ENCODE results near the gene PDZK1IP1.
"Not testable (repeated sequence)": the region's sequence is repeated elsewhere in the genome, so short reads cannot be mapped to it uniquely, and the experiment has no call there.

Gene PDZK1IP1

GRCh38 chr1:47196622-47197021 is 6.8 kb upstream of the PDZK1IP1 start:
- no peak for DNase-seq (ENCODE audit: low read depth)

- not testable (repeated sequence) for DNase-seq (ENCODE audit: low read depth)
Observed at GRCh38 chr1:47195981-47196380, 6.1 kb upstream of the PDZK1IP1 start.

GRCh38 chr1:47194311-47194710 is 4.5 kb upstream of the PDZK1IP1 start:
- DNase-seq (ENCODE audit: low read depth): no peak

DNA sequence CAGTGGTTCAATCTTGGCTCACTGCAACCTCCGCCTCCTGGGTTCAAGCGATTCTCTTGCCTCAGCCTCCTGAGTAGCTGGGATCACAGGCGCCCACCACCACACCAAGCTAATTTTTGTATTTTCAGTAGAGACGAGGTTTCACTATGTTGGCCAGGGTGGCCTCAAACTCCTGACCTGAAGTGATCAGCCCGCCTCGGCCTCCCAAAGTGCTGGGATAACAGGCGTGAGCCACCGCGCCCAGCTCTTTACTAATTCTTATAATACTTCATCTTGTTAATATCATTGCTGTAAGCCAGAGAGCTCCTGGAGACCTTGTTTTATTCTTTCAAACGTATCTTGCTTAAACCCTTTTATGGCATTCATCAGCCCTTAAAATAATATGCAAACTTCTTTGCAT is 3.7 kb upstream of the PDZK1IP1 start:
- not testable (repeated sequence) for DNase-seq (ENCODE audit: low read depth)

DNA sequence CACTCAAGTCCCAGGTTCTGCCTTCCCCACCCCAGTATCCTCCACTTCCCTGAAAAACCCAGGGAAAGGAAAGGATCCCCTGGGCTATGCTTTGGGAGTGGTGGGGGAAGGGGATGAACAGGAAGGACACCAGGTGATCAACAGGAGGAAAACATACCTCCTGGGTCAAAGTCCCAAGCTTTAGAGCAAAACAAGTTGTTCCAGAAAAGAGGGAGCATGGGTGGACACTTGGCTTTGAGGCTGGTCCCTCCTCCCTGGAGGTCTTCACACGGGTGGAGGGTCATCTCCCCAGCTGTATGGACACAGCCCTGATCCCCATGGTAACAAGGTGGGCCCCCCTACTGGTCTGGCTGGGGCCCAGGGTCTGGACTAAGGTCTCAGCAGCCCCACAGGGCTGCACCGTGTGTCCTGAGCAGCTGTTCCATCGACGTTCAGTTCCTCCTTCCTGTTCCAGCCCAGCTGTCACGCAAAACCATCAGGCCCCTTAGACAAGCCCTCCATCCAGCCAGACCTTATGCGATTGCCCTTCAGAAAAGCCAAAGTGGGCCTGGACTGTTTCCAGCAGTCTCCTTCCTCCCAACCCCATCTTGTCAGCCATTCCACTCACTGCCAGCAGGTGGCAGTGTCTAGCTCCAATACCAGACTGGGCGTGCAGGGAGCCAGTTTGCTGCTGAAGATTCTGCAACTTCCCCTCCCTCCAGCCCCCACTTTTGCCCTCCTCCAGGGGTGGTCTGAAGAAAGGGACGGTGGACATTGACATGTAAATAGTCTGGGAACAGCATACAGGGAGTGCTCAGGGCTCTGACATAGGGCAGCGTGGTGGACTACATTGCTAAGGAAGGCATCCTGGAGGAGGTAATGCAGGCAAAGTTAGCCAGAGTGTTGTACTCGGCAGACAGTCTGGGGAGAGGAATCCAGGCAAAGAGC is 2.9 kb upstream of the PDZK1IP1 start:
- DNase-seq (ENCODE audit: low read depth): peak; percentile 37

GRCh38 chr1:47191940-47192457 is 2.2 kb upstream of the PDZK1IP1 start:
- no peak for DNase-seq (ENCODE audit: low read depth)

DNA sequence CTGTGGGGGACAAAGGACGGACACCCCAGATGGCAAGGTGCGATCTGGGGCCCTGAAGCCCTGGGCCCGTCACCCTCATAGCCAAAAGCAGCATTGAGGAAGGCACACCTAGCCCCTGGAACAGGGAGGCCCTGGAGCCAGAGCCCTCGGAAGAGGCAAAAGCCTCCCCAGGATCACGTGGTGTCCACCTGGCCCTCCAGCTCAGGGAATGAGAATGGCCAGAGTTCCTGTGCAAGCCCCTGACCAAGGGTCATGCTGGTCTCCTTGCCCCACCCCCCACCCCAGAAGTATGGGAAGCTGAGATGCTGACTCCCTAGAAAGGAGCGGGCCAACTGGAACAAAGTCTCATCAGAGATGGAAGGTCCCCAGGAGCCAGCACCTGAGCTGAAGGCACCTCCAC is 1.0 kb upstream of the PDZK1IP1 start:
- DNase-seq (ENCODE audit: low read depth): no peak

- DNase-seq (ENCODE audit: low read depth): no peak
Observed at GRCh38 chr1:47190509-47190855, 646 bp upstream of the PDZK1IP1 start.

DNA sequence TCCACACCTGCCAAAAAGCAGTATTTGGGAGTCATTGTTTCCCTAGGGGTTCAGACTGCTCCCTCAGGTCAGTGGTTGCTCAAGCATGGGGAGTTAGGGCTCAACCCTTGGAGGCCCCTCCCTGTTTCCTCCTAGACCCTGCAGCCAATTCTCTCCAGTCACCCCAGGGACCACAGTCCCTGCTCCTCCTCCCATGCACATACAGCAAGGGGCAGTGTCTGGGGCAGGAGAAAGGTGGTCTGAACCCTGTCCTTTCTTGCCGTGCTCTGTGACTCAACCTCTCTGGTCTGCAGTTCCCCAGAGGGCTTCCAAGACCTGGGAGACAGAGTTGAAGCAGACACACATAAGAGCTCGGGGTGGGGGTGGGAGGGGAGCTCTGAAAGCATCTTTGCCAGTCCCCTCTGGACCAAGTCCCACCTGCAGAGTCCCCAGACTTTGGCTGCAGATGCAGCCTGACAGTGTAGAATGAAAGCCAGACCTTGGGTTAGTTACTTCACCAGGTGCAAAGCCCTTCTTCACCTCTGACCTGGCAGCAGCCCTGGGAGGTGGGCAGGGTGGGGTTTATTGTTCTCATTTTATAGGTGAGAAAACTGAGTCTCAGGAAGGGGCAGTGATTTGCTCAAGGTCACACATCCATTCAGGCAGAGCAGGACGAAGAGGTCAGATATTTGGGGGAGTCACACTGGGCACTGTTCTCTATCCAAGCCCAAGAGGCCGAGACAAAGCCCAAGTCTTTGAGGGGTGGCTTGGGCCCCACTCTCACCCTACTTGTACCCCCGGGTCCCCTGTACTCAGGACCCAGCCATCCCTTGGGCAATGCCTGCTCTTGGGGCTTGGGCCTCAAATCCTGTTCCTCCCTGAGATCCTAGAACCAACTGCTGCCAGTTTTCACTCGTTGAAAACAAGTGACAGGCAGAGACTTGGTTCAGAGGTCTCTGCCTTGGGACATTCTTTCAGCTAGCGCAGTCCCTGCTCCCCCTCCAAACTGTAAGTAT is 748 bp downstream of the PDZK1IP1 start:
- DNase-seq (ENCODE audit: low read depth): no peak

DNA sequence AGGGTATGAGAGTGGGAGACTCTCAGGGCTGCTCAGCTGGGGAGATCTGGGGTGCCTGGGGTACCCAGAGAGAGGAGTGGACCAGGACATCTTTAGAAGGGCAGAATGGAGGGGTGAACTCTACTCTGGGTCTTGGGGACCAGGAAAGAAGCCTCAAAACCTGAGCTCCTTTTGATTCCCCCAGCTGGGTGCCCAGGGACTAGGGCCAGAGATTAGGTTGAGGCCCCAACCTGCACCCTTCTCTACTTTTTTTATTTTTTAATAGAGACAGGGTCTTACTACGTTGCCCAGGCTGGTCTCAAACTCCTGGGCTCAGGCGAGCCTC is 1.9 kb downstream of the PDZK1IP1 start:
- DNase-seq (ENCODE audit: low read depth): no peak

DNA sequence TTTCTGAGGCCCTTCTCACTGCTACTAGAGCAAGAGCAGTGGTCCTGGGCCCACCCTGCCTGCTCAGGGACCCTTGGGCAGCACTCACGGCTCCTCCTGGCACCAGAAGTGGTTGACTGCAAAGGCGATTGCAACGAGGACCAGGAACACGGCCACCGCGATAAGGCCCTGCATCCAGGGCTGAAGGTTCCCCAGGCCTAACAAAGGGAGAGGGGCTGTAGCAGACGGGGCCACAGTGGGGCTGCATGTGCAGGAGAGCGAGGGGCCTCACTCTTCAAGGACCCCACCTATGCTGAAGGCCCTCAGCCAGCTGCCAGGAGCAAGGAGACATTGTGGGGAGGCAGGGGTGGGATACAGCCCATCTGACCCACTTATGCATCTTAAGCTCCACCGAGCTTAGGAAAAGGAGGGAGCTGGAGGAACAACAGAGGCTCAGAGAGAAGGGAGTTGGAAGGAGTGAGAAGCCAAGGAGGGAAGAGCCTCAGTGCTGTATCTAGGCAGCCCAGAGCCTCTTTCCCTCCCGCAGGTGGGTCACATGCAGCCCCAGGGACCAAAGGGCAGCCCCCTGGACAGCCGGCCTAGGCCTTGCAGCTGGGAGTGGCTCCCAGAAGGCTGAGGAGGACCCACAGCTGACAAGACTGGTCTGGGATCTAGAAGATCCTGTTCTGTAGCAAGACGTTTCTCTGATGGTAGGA is 2.5 kb downstream of the PDZK1IP1 start:
- DNase-seq (ENCODE audit: low read depth): no peak

DNA sequence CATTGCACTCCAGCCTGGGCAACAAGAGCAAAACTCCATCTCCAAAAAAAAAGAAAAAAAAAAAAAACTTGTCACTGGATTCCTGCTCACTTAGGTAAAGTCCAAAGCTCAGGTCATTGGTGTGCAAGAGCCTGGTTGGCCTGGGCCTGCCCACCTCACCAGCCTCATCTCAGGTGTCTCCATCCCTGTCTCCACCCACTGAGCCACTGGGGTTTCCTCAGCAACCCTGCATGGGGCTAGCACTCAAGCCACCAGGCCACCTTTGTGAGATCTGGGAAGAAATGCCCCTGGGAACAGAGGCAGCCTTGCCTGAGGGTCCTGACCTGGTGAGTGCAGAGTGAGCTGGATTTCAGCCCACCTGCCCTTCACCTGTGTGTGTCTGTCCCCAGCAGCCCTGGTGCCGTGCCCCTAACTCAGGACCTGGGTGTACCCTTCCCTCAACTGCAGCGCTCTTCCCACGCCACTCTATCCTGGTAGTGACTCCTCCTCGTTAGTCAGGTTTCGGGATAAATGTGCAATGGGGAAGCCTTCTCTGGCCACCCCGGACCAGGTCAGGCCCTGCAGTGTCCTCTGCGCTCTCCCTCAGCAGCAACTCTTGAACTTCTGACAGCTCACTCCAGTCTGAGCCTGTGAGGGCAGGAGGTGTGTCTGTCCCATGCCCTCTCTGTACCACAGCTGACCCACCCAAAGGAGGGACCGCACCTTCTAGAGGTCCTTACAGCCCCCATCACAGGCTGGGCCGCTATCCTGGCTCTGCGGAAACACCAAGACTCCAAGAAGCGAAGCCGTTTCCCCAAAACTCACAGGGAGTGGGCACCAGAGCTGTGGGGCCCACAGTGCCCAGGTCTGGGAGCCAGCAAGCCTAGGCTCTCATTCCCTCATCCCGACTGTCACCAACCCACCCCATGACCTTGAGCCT is 3.3 kb downstream of the PDZK1IP1 start:
- DNase-seq (ENCODE audit: low read depth): no peak

DNA sequence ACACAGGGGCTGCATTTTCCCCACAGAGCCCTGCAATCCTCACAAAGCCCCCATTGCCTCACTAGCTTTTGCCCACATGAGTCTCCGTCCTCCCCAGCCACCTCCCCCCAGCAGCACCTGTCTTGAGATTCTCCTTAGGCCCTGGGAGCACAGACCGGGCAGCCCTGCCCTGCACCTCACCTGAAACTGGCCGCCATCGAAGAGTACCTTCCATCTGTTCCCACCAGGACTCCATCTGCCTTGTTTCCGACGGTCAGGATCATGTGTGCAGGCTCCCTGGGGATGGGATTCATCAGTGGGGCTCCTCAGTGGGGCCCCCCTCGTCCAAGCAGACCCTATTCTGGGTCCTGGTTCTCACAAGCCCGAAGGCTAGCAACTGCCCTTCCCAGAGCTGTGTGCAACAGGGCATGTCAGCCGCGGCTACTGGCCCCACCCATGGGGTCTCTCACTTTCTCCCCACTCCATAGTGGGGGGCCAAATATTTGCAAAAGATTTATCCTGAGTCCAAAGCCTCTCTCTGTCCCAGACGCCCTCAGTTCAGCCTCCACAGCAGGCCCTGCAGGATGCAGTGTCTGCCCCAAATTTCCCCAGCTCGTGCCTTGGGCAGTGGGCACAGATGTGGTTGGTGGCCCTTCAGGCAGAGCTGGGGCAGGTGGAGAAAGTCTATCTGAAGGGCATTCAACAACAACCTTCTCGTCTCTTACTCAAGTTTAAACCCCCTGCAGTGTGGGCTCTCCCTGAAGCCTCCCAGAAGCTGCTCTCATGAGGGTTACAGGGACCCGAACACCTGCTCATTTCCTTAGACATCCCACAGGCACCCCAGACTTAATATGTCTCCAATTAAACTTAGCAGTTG is 4.8 kb downstream of the PDZK1IP1 start:
- DNase-seq (ENCODE audit: low read depth): no peak

GRCh38 chr1:47184090-47184821 is 5.6 kb downstream of the PDZK1IP1 start:
- no peak for DNase-seq (ENCODE audit: low read depth)

- no peak for DNase-seq (ENCODE audit: low read depth)
Observed at GRCh38 chr1:47183308-47184089, 6.3 kb downstream of the PDZK1IP1 start.

DNA sequence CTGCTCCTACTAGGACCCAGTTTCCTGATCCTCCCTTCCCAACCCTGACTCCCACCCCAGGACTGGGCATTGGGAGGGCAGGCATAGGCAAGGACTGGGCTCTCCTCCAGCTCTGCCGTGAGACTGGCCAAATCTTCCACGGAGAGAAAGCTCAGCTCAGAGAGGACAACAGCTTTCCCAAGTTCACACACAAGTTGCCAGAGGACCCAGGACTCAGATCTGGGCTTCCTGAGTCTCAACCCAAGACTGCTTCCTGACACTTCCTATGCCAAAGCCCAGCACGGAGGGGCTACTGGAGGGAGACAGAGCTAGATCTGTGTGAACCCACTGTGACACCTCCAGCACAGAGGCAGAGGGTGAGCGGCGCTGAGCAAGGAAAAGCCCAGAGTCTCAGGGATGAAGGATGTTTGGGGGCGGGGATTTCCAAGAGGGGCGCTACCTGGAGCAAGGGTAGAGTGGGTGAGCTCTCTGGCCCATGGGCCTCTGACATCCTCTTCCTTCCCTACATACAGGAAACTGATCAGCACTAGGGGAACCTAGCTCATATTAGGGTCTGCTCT is 7.1 kb downstream of the PDZK1IP1 start:
- no peak for DNase-seq (ENCODE audit: low read depth)

DNA sequence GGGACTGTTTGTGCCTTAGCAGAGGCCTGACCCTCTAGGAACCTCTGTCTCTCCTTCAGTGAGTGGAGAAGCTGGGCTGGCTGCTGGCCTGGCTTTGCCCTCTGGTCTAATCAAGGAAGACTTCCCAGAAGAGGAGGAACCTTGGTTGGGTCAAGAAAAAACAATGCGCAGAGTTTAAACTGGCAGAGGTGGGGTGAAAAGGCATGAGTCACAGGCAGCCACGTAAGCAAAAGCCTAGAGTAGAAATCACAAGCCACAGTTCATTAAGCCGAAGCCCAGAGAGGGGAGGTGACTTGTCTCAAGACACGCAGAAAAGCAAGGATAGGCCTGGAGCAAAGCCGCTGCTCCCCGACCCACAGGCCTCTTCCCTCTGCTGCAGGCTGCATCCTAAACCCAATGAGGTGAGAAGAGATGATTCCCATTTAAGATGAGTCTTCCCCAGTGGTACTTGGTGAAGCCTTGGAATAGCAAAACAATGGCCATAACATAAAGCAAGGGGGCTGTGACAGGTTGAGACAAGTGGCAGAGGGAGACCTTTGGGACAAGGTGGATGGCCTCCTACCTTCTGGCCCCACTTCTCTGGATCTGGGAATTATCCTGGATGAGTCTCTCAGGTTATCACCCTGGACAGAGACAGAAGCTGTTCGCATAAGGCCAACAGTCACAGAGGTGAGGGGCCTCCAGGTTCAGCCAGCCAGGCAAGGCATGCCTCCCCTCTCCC is 7.7 kb downstream of the PDZK1IP1 start:
- no peak for DNase-seq (ENCODE audit: low read depth)
